Brain microvascular endothelial cell (primary cell): ENCODE measurements around the gene NFATC2IP.

Experiments used
- DNase-seq: peaks from one replicate; pipeline ENCODE4 v3.0.0-alpha.2; 2020
- H3K27ac ChIP-seq: fragments of 250-450 bp; sonication (Bioruptor Pico); 2 replicates; pipeline ENCODE4 v1.5.1; 2020; ENCODE audit warnings: mild to moderate bottlenecking, moderate library complexity
- H3K27me3 ChIP-seq: fragments of 250-450 bp; sonication (Bioruptor Pico); replicated peaks from 2 replicates; pipeline ENCODE4 v1.5.1; 2020; ENCODE audit warnings: mild to moderate bottlenecking
- H3K36me3 ChIP-seq: fragments of 250-450 bp; sonication (Bioruptor Pico); replicated peaks from 2 replicates; pipeline ENCODE4 v1.5.1; 2020; ENCODE audit warnings: mild to moderate bottlenecking
- H3K4me3 ChIP-seq: 2 replicates; pipeline ENCODE4 v1.5.1; 2011; ENCODE audit warnings: low read depth, mild to moderate bottlenecking, control low read depth, low read length, moderate library complexity
- CTCF ChIP-seq: IDR thresholded peaks from 2 replicates; pipeline ENCODE4 v1.5.1; 2011; ENCODE audit warnings: low read depth, mild to moderate bottlenecking, moderate library complexity, low read length, control low read depth, inconsistent platforms; ENCODE audit errors: missing control alignments
- in situ Hi-C: cut with HindIII; loops from 2 replicates; pipeline ENCODE4 v1.10.0; 2017; ENCODE audit warnings: low sequenced_read_pairs, low pct_ligation_motif_present

NFATC2IP gene

GRCh38 chr16:28930203-28930602 is 20.5 kb upstream of the NFATC2IP start:
- H3K27ac ChIP-seq: no peak overlapping the region
- DNase-seq: no peak
- H3K27me3 ChIP-seq: no peaks in the 10 kb centered on the region
- in situ Hi-C loops: no loop called here
- no peak overlapping the region for H3K4me3 ChIP-seq
- H3K36me3 ChIP-seq: no peaks in the 10 kb centered on the region
- no peak for TF ChIP-seq CTCF

GRCh38 chr16:28930652-28931051 is 20.1 kb upstream of the NFATC2IP start:
- in situ Hi-C loops: no loop called here
- H3K36me3 ChIP-seq: no peaks in the 10 kb centered on the region
- no peak overlapping the region for H3K27ac ChIP-seq
- H3K27me3 ChIP-seq: no peaks in the 10 kb centered on the region
- no peak for TF ChIP-seq CTCF
- no peak overlapping the region for H3K4me3 ChIP-seq
- DNase-seq: no peak

GRCh38 chr16:28931801-28932225 is 18.9 kb upstream of the NFATC2IP start, which contains the start of gene CD19:
Gene CD19 (plus strand): TSS chr16:28931971. CDS start chr16:28932001, 30 bp downstream.
- no peak within 1 kb of the TSS for H3K27ac ChIP-seq
- H3K27me3 ChIP-seq: no peaks in the 10 kb centered on the region
- no peak for TF ChIP-seq CTCF
- in situ Hi-C loops: no loop called here
- DNase-seq: no peak
- no peaks in the 10 kb centered on the region for H3K36me3 ChIP-seq
- no peak within 1 kb of the TSS for H3K4me3 ChIP-seq

- in situ Hi-C loops: no loop called here
These were observed 18.2 kb upstream of the NFATC2IP start for GRCh38 chr16:28932339-28933141.

GRCh38 chr16:28933171-28933570 is 17.6 kb upstream of the NFATC2IP start:
- no peaks in the 10 kb centered on the region for H3K27me3 ChIP-seq
- no peak for TF ChIP-seq CTCF
- no peak overlapping the region for H3K4me3 ChIP-seq
- H3K27ac ChIP-seq: no peak overlapping the region
- H3K36me3 ChIP-seq: no peaks in the 10 kb centered on the region
- in situ Hi-C loops: no loop called here
- DNase-seq: no peak

More at GRCh38 chr16:28932339-28933141, 18.2 kb upstream of the NFATC2IP start:
- no peaks in the 10 kb centered on the region for H3K36me3 ChIP-seq
- no peak overlapping the region for H3K27ac ChIP-seq
- TF ChIP-seq CTCF: no peak
- H3K4me3 ChIP-seq: no peak overlapping the region
- DNase-seq: no peak
- no peaks in the 10 kb centered on the region for H3K27me3 ChIP-seq
